LoVo (cell line): Measurements from ENCODE around the gene ZNF66.
"Not testable (repeated sequence)": the region's sequence is repeated elsewhere in the genome, so short reads cannot be mapped to it uniquely, and the experiment has no call there.

ENCODE experiments used
- DNase-seq: peaks from one replicate; pipeline ENCODE4 v3.0.0-alpha.2; 2016; ENCODE audit warnings: low spot score

Gene ZNF66

DNA sequence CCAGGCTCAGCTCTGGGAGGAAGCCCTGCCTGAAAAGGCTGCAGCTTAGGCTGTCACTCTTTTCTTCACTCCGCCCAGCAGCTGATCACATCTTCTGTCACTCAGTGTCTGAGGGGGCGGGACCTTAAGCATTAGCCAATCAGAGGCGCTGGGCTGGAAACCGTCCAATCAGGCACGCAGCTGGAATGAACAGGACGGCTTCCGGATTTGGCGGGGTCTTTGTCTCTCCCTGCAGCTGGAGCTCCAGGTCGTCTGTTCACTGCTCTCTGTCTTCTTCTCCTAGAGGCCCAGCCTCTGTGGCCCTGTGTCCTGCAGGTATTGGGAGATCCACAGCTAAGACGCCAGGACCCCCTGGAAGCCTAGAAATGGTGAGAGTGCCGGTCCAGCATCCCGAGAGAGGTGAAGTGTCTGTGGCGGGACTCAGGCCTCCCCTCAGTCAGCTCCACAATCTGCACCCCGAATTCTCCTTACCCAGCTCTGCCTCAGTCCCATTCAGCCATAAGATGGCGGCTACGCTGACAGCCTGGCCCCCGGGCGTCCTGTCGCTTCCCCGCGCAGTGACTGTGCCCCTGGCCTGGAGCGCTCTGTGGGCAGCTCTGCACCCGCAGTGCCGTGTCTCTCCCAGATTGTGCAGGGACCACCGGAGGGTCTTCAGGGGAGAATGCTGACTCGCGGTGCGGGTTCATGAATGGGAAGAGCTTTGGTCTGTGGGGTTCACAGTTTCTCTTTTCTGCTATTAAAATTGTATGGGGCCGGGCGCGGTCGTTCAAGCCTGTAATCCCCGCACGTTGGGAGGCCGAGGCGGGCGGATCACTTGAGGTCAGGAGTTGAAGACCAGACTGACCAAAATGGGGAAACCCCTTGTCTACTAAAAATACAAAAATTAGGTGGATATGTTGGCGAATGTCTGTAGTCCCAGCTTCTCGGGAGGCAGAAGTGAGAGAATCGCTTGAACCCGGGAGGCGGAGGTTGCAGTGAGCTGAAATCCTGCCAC lies at the start of gene ZNF66:
TSS of gene ZNF66 (plus strand) at position 222 of the 994 bp plus-strand sequence. CDS start at position 366, 144 bp downstream.
- peak; percentile 17 for DNase-seq

- not testable (repeated sequence) for DNase-seq
Measured at GRCh38 chr19:20750169-20750568, 25.9 kb upstream of the ZNF66 start.

GRCh38 chr19:20752291-20752690 lies 23.8 kb upstream of the ZNF66 start:
- DNase-seq = not testable (repeated sequence)

DNA sequence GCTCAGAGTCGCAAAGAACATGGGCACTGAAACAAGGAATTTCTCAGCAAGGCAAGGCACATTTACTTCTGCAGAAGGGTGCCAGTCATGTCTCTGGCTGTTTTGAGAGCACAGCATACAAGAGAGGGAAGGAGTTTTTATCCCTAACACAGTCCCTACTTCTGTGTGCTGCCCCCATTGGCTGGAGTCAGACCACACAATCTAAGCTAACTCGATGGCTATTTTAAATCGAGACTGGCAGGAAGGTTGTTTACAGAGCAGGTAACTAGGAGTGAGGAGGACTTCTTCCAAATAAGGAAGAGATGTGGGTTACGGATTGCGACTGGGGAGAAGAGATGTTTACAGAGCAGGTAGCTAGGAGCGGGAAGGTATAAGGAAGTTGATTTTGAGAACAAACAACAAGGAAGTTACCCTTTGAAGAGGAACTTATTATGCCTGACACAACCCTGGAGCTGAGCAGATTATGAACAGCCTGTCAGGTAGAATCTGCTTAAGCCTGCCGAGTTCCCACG lies 6.8 kb upstream of the ZNF66 start:
- not testable (repeated sequence) for DNase-seq

DNA sequence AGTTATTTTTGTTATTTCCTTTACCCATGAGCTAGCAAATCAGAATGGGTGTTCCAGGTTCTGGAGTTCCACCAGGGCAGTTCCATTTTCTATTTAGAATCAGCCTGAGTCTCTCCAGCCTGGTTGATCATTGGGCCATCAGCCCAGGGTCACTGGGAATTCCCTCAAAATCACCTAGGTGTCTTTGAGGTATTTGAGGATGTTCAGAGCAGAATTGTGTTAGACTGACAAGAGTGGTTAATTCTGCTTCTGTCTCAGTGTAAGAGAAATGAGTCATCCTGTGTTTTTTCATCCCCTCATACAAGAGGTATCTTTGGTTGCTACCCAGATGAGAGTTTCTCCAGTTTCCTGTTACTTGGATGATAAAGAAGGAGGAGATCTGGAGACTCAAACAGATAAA lies 11.7 kb downstream of the ZNF66 start:
- no peak for DNase-seq

GRCh38 chr19:20791806-20792205 lies 15.7 kb downstream of the ZNF66 start:
- DNase-seq = no peak

- DNase-seq = not testable (repeated sequence)
Measured at GRCh38 chr19:20806311-20807262, 30.5 kb downstream of the ZNF66 start.

GRCh38 chr19:20840371-20840770 lies 64.3 kb downstream of the ZNF66 start:
- DNase-seq = peak; percentile 10
